Measurements from ENCODE around the gene ENTPD6. TPM values are rescaled to one million over a fixed set of nuclear protein-coding genes. Genes with fewer than 3 reads are reported as not detected.
"Not testable (repeated sequence)": the region's sequence is repeated elsewhere in the genome, so short reads cannot be mapped to it uniquely, and the experiment has no call there.

The ENTPD6 gene
- total RNA-seq, 1 experiment from 2014 or later, result 80.4 TPM

GRCh38 chr20:25258828-25259227 is 63.3 kb downstream of the ENTPD6 start:
- Histone ChIP-seq H2AFZ (no peak overlapping the region), H3K4me3 (no peak overlapping the region), H3K9me2 (ENCODE audit: insufficient read depth) (no peaks in the 10 kb centered on the region), H3K4me2 (no peak overlapping the region), H4K20me1 (ENCODE audit: insufficient read depth) (peaks cover 51% of the 10 kb centered on the region), H3K36me3 (ENCODE audit: low read depth) (peaks cover 37% of the 10 kb centered on the region), H3K27ac (no peak overlapping the region), H3K4me1 (replicated peaks; ENCODE audit: insufficient read depth) (peaks cover 28% of the 10 kb centered on the region), H3K79me2 (ENCODE audit: low read depth) (peaks cover 82% of the 10 kb centered on the region), H3K27me3 (ENCODE audit: insufficient read depth, low read depth) (no peaks in the 10 kb centered on the region), H3F3A (ENCODE audit: insufficient read depth, low read depth) (peaks cover 9% of the 10 kb centered on the region; the same call in 1 of the 2 replicates), H3K9me3 (ENCODE audit: insufficient read depth, low read depth) (no peaks in the 10 kb centered on the region)
- no peak for DNase-seq
- ChIA-PET POLR2A (ENCODE audit: unreplicated experiment) (no interaction called here), CTCF (no interaction called here)
- TF ChIP-seq EZH2 (IDR thresholded peaks at IDR 0.05; ENCODE audit: low read depth) (no peak), CTCF (conservative IDR thresholded peaks at IDR 0.05) (no peak)
- no TSS peak for BruUV-seq (replicated peaks)
- intact Hi-C loops (cut with micrococcal nuclease; ENCODE audit: unreplicated experiment), result no loop called here

- no peak for TF ChIP-seq CTCF (conservative IDR thresholded peaks at IDR 0.05)
- no peak for TF ChIP-seq EZH2 (IDR thresholded peaks at IDR 0.05; ENCODE audit: low read depth)
- Histone ChIP-seq H2AFZ (no peak overlapping the region), H3K9me2 (ENCODE audit: insufficient read depth) (no peaks in the 10 kb centered on the region), H3K79me2 (ENCODE audit: low read depth) (peaks cover 77% of the 10 kb centered on the region), H3K27ac (no peak overlapping the region), H3K36me3 (ENCODE audit: low read depth) (peaks cover 36% of the 10 kb centered on the region), H3F3A (ENCODE audit: insufficient read depth, low read depth) (peaks cover 6% of the 10 kb centered on the region; the same call in 1 of the 2 replicates), H3K4me3 (no peak overlapping the region), H3K4me1 (replicated peaks; ENCODE audit: insufficient read depth) (peaks cover 22% of the 10 kb centered on the region), H3K27me3 (ENCODE audit: insufficient read depth, low read depth) (no peaks in the 10 kb centered on the region), H3K4me2 (no peak overlapping the region), H4K20me1 (ENCODE audit: insufficient read depth) (peaks cover 51% of the 10 kb centered on the region), H3K9me3 (ENCODE audit: insufficient read depth, low read depth) (no peaks in the 10 kb centered on the region)
- ChIA-PET CTCF (no interaction called here), POLR2A (ENCODE audit: unreplicated experiment) (no interaction called here)
- no peak for DNase-seq
- intact Hi-C loops (cut with micrococcal nuclease; ENCODE audit: unreplicated experiment), result no loop called here
- no TSS peak for BruUV-seq (replicated peaks)
Measured at GRCh38 chr20:25259358-25259757, 63.8 kb downstream of the ENTPD6 start.

DNA sequence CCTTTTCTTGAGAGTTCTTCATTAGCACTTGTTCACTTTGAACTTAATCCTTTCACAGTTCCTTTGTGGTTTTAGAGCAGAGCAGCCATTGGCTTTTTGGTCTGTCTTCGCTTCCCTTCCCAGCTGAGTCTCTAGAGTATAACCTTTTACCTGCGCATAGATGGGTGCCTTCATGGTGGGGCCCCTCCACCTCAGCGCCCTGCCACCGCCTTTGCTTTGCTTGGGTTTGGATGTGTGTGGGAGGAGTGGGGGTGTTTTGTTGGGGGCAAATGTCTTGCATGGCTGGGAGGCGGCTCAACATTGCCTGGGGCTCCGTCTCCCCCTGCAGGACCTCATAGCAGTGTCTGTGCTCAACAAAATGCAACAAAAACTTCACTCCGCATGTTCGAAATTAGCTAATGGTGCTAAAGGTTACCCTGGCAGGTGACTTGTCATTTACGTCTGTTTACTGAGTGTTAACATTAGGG is 64.3 kb downstream of the ENTPD6 start:
- H3F3A ChIP-seq (ENCODE audit: insufficient read depth, low read depth), result peaks cover 1% of the 10 kb centered on the region; the same call in 1 of the 2 replicates
- H3K9me2 ChIP-seq (ENCODE audit: insufficient read depth), result no peaks in the 10 kb centered on the region
- no peaks in the 10 kb centered on the region for H3K9me3 ChIP-seq (ENCODE audit: insufficient read depth, low read depth)
- no peak overlapping the region for H2AFZ ChIP-seq
- ChIA-PET CTCF (no interaction called here), POLR2A (ENCODE audit: unreplicated experiment) (no interaction called here)
- intact Hi-C loops (cut with micrococcal nuclease; ENCODE audit: unreplicated experiment), result no loop called here
- H3K4me3 ChIP-seq, result no peak overlapping the region
- H4K20me1 ChIP-seq (ENCODE audit: insufficient read depth), result peaks cover 50% of the 10 kb centered on the region
- BruUV-seq (replicated peaks), result no TSS peak
- H3K27me3 ChIP-seq (ENCODE audit: insufficient read depth, low read depth), result no peaks in the 10 kb centered on the region
- TF ChIP-seq CTCF (conservative IDR thresholded peaks at IDR 0.05) (no peak), EZH2 (IDR thresholded peaks at IDR 0.05; ENCODE audit: low read depth) (no peak)
- peaks cover 72% of the 10 kb centered on the region for H3K79me2 ChIP-seq (ENCODE audit: low read depth)
- no peak overlapping the region for H3K4me2 ChIP-seq
- DNase-seq, result no peak
- peaks cover 34% of the 10 kb centered on the region for H3K36me3 ChIP-seq (ENCODE audit: low read depth)
- H3K27ac ChIP-seq, result no peak overlapping the region
- H3K4me1 ChIP-seq (replicated peaks; ENCODE audit: insufficient read depth), result peaks cover 18% of the 10 kb centered on the region

GRCh38 chr20:25260770-25261437 is 65.4 kb downstream of the ENTPD6 start:
- H3K4me2 ChIP-seq; CTCF ChIA-PET; H3K4me1 ChIP-seq (replicated peaks; ENCODE audit: insufficient read depth); intact Hi-C loops (cut with micrococcal nuclease; ENCODE audit: unreplicated experiment); H3K9me3 ChIP-seq (ENCODE audit: insufficient read depth, low read depth); DNase-seq; H3K4me3 ChIP-seq; H3F3A ChIP-seq (ENCODE audit: insufficient read depth, low read depth); POLR2A ChIA-PET (ENCODE audit: unreplicated experiment); H3K27me3 ChIP-seq (ENCODE audit: insufficient read depth, low read depth); H3K27ac ChIP-seq; H2AFZ ChIP-seq; H3K9me2 ChIP-seq (ENCODE audit: insufficient read depth); BruUV-seq (replicated peaks): not testable (repeated sequence)
- Histone ChIP-seq H3K79me2 (ENCODE audit: low read depth) (peaks cover 67% of the 10 kb centered on the region), H4K20me1 (ENCODE audit: insufficient read depth) (peaks cover 44% of the 10 kb centered on the region), H3K36me3 (ENCODE audit: low read depth) (peaks cover 30% of the 10 kb centered on the region)

Measured in PC-9 (cell line).